OCI-LY1 (cell line): ENCODE data around the gene AMBRA1.

Experiments
- H2AFZ ChIP-seq: fragments of 200-600 bp; sonication (generic), shearing (Covaris generic); 2 replicates; pipeline ENCODE4 v1.6.0; 2014; ENCODE audit warnings: antibody characterized with exemption, mild to moderate bottlenecking, low read length
- H3F3A ChIP-seq: fragments of 200-600 bp; sonication (generic), shearing (Covaris generic); 2 replicates; pipeline ENCODE4 v1.6.0; 2014; ENCODE audit warnings: mild to moderate bottlenecking, antibody characterized with exemption, low read length, moderate library complexity; ENCODE audit not compliant: insufficient read depth
- H3K27ac ChIP-seq: fragments of 200-600 bp; sonication (generic); 2 replicates; pipeline ENCODE4 v1.5.1; 2014; ENCODE audit warnings: low read length, mixed run types, mild to moderate bottlenecking, low read depth; ENCODE audit not compliant: poor library complexity, severe bottlenecking
- H3K27me3 ChIP-seq: fragments of 200-600 bp; sonication (generic); 2 replicates; pipeline ENCODE4 v1.6.0; 2014; ENCODE audit warnings: antibody characterized with exemption, mild to moderate bottlenecking, low read length, moderate library complexity; ENCODE audit not compliant: insufficient read depth
- H3K36me3 ChIP-seq: fragments of 200-600 bp; sonication (generic); 2 replicates; pipeline ENCODE4 v1.6.1; 2014; ENCODE audit warnings: mild to moderate bottlenecking, antibody characterized with exemption, low read length, moderate library complexity, mixed read lengths; ENCODE audit not compliant: insufficient read depth
- H3K4me1 ChIP-seq: fragments of 200-600 bp; sonication (generic); 2 replicates; pipeline ENCODE4 v1.5.1; 2014; ENCODE audit warnings: mild to moderate bottlenecking, low read length, moderate library complexity; ENCODE audit not compliant: insufficient read depth, severe bottlenecking
- H3K4me2 ChIP-seq: fragments of 200-600 bp; sonication (generic), shearing (Covaris generic); 2 replicates; pipeline ENCODE4 v1.6.1; 2014; ENCODE audit warnings: low read length
- H3K4me3 ChIP-seq: fragments of 200-600 bp; sonication (generic); 2 replicates; pipeline ENCODE4 v1.5.1; 2014; ENCODE audit warnings: low read length, low read depth, mild to moderate bottlenecking, mixed read lengths; ENCODE audit not compliant: poor library complexity, severe bottlenecking
- H3K79me2 ChIP-seq: fragments of 200-600 bp; shearing (Covaris generic); 2 replicates; pipeline ENCODE4 v1.6.1; 2016; ENCODE audit warnings: mixed run types, low read length, mixed read lengths; ENCODE audit not compliant: insufficient read depth
- H3K9ac ChIP-seq: fragments of 200-600 bp; sonication (generic), shearing (Covaris generic); 2 replicates; pipeline ENCODE4 v1.6.1; 2014; ENCODE audit warnings: mild to moderate bottlenecking, low read length, mixed read lengths
- H3K9me2 ChIP-seq: fragments of 200-600 bp; sonication (generic), shearing (Covaris generic); 2 replicates; pipeline ENCODE4 v1.6.1; 2014; ENCODE audit warnings: low read depth, mild to moderate bottlenecking, low read length, mixed read lengths
- H3K9me3 ChIP-seq: fragments of 200-600 bp; shearing (Covaris generic); 2 replicates; pipeline ENCODE4 v1.6.1; 2014; ENCODE audit warnings: low read length, mixed read lengths
- H4K20me1 ChIP-seq: fragments of 200-600 bp; sonication (generic), shearing (Covaris generic); 2 replicates; pipeline ENCODE4 v1.6.0; 2016; ENCODE audit warnings: mild to moderate bottlenecking, low read length; ENCODE audit not compliant: insufficient read depth
- CTCF ChIP-seq: fragments of 200-600 bp; sonication (generic), shearing (Covaris generic); IDR thresholded peaks from 2 replicates; pipeline ENCODE4 v1.5.1; 2017; ENCODE audit warnings: mild to moderate bottlenecking, antibody characterized with exemption, low read length, moderate library complexity, mixed read lengths
- EZH2 ChIP-seq: fragments of 200-600 bp; sonication (generic), shearing (Covaris generic); IDR thresholded peaks from 2 replicates; pipeline ENCODE4 v1.8.0; 2017; ENCODE audit warnings: borderline replicate concordance, mixed run types, mild to moderate bottlenecking, antibody characterized with exemption, low read length, moderate library complexity, mixed read lengths

Gene AMBRA1

GRCh38 chr11:46599340-46600193 is 5.7 kb upstream of the AMBRA1 start:
- TF ChIP-seq CTCF, result no peak
- TF ChIP-seq EZH2, result no peak
- H3K9me2 ChIP-seq, result no peaks in the 10 kb centered on the region
- no peak overlapping the region for H3K9ac ChIP-seq
- H3K4me2 ChIP-seq, result no peak overlapping the region
- H2AFZ ChIP-seq, result no peak overlapping the region
- H3K9me3 ChIP-seq, result no peaks in the 10 kb centered on the region
- H3K79me2 ChIP-seq, result no peaks in the 10 kb centered on the region
- H3F3A ChIP-seq, result no peaks in the 10 kb centered on the region
- H3K27me3 ChIP-seq, result no peaks in the 10 kb centered on the region
- no peaks in the 10 kb centered on the region for H4K20me1 ChIP-seq
- peaks cover 12% of the 10 kb centered on the region for H3K4me1 ChIP-seq
- H3K27ac ChIP-seq, result no peak overlapping the region
- H3K4me3 ChIP-seq, result no peak overlapping the region
- H3K36me3 ChIP-seq, result no peaks in the 10 kb centered on the region

GRCh38 chr11:46597609-46598219 is 3.9 kb upstream of the AMBRA1 start:
- Histone ChIP-seq H3K27me3 (no peaks in the 10 kb centered on the region), H3K4me1 (peaks cover 14% of the 10 kb centered on the region), H3K79me2 (peaks cover 9% of the 10 kb centered on the region), H3F3A (no peaks in the 10 kb centered on the region), H3K9me2 (no peaks in the 10 kb centered on the region), H3K9ac (no peak overlapping the region), H3K4me3 (no peak overlapping the region), H4K20me1 (no peaks in the 10 kb centered on the region), H3K27ac (no peak overlapping the region), H3K4me2 (no peak overlapping the region), H3K9me3 (no peaks in the 10 kb centered on the region), H2AFZ (no peak overlapping the region), H3K36me3 (no peaks in the 10 kb centered on the region)
- TF ChIP-seq EZH2, result no peak
- TF ChIP-seq CTCF, result no peak

- Histone ChIP-seq H3K9me3 (no peaks in the 10 kb centered on the region), H3F3A (no peaks in the 10 kb centered on the region), H3K79me2 (peaks cover 15% of the 10 kb centered on the region), H3K9ac (no peak overlapping the region), H3K4me1 (peaks cover 19% of the 10 kb centered on the region), H3K36me3 (no peaks in the 10 kb centered on the region), H2AFZ (no peak overlapping the region), H3K27ac (no peak overlapping the region), H3K9me2 (no peaks in the 10 kb centered on the region), H3K27me3 (no peaks in the 10 kb centered on the region), H4K20me1 (no peaks in the 10 kb centered on the region), H3K4me2 (no peak overlapping the region), H3K4me3 (no peak overlapping the region)
- TF ChIP-seq CTCF (no peak), EZH2 (no peak)
These were observed 3.3 kb upstream of the AMBRA1 start for GRCh38 chr11:46597155-46597554.
